ENCODE measurements around the gene ADGRD2. TPM values are rescaled to one million over a fixed set of nuclear protein-coding genes. Genes with fewer than 3 reads are reported as not detected.

Gene ADGRD2
- total RNA-seq, 1 experiment from 2014 or later, result not detected

GRCh38 chr9:124512806-124513204 lies 62.6 kb downstream of the ADGRD2 start (continued):
- no peak for TF ChIP-seq YY1 (IDR thresholded peaks at IDR 0.05; ENCODE audit: extremely low read depth, insufficient replicate concordance, low read depth, low read length)
- no peak for TF ChIP-seq CBX3 (IDR thresholded peaks at IDR 0.05; ENCODE audit: low read depth)
- no peak for TF ChIP-seq SRF (IDR thresholded peaks at IDR 0.05; ENCODE audit: low read depth)
- TF ChIP-seq EGR1 (IDR thresholded peaks at IDR 0.05; ENCODE audit: low read depth), result no peak

GRCh38 chr9:124513376-124513994 lies 63.2 kb downstream of the ADGRD2 start:
- no peak overlapping the region for H2AFZ ChIP-seq (ENCODE audit: low read depth, low read length, poor library complexity, severe bottlenecking)
- H3K4me1 ChIP-seq (ENCODE audit: control insufficient read depth in 1 of 2, insufficient read depth in 2 of 2, low read length in 2 of 2), result peaks cover 5 to 8% of the 10 kb centered on the region in 2 experiments; a peak in 3 of 4 replicates
- no peak overlapping the region for H3K9ac ChIP-seq (ENCODE audit: low read length)
- H3K27ac ChIP-seq (ENCODE audit: low read depth, low read length), result no peak overlapping the region
- no peak for TF ChIP-seq EZH2 (IDR thresholded peaks at IDR 0.05)
- no peak for TF ChIP-seq EZH2phosphoT487 (IDR thresholded peaks at IDR 0.05; ENCODE audit: borderline replicate concordance)
- TF ChIP-seq SIN3A (IDR thresholded peaks at IDR 0.05; ENCODE audit: low read depth), result no peak
- no peak for TF ChIP-seq CTCF (IDR thresholded peaks at IDR 0.05 in 2 of 3, conservative IDR thresholded peaks at IDR 0.05 in 1 of 3; ENCODE audit: borderline replicate concordance in 1 of 3, insufficient read depth in 1 of 3, low read depth in 2 of 3, low read length in 2 of 3)
- TF ChIP-seq CBX3 (IDR thresholded peaks at IDR 0.05; ENCODE audit: low read depth), result no peak
- no peak for TF ChIP-seq CEBPB (IDR thresholded peaks at IDR 0.05; ENCODE audit: low read depth)
- no peak for TF ChIP-seq RAD21 (IDR thresholded peaks at IDR 0.05; ENCODE audit: low read depth)
- no peak for TF ChIP-seq FOSL1 (IDR thresholded peaks at IDR 0.05; ENCODE audit: low read depth)
- no peak for TF ChIP-seq POLR2AphosphoS5 (IDR thresholded peaks at IDR 0.05; ENCODE audit: low read depth, low read length)
- no peak for TF ChIP-seq ELF1 (IDR thresholded peaks at IDR 0.05; ENCODE audit: borderline replicate concordance, low read depth)
- no peak for TF ChIP-seq YY1 (IDR thresholded peaks at IDR 0.05; ENCODE audit: extremely low read depth, insufficient replicate concordance, low read depth, low read length)
- no peak for TF ChIP-seq POLR2A (IDR thresholded peaks at IDR 0.05; ENCODE audit: borderline replicate concordance, extremely low read depth, insufficient read depth, insufficient read length)
- no peak for TF ChIP-seq MAX (IDR thresholded peaks at IDR 0.05)
- DNase-seq (ENCODE audit: low read depth, low spot score) (no peak), ATAC-seq (peak; percentile 33; the same call in 1 of the 2 replicates)
- H3K27me3 ChIP-seq (ENCODE audit: insufficient read depth, low read length), result no peaks in the 10 kb centered on the region
- RAD21 ChIA-PET (ENCODE audit: low non-redundant PET in 1 of 2, low total read pairs in 2 of 2, uncharacterized antibody in 2 of 2, unreplicated experiment in 2 of 2), result no interaction called here
- H3K9me2 ChIP-seq (ENCODE audit: insufficient read depth), result no peaks in the 10 kb centered on the region
- CTCF ChIA-PET, result no interaction called here
- no peaks in the 10 kb centered on the region for H3K36me3 ChIP-seq (ENCODE audit: control insufficient read depth in 1 of 2, insufficient read depth in 2 of 2, low read length in 2 of 2)
- H3K9me3 ChIP-seq (ENCODE audit: control insufficient read depth in 1 of 2, insufficient read depth in 1 of 2, low read depth in 1 of 2, low read length in 2 of 2), result no peaks in the 10 kb centered on the region
- H3K4me3 ChIP-seq (replicated peaks in 1 of 2; ENCODE audit: low read depth in 1 of 2, low read length in 2 of 2), result no peak overlapping the region
- POLR2A ChIA-PET, result no interaction called here
- intact Hi-C loops (cut with micrococcal nuclease), result no loop called here
- no TSS peak for BruUV-seq (replicated peaks)
- H3K79me2 ChIP-seq (ENCODE audit: insufficient read depth, low read length), result no peaks in the 10 kb centered on the region
- H4K20me1 ChIP-seq (ENCODE audit: insufficient read depth), result no peaks in the 10 kb centered on the region
- no peak overlapping the region; the same call in 1 of the 2 replicates for H3K4me2 ChIP-seq (ENCODE audit: low read length)

Measured in HCT116 (cell line).